Measurements from ENCODE around the gene HLA-DOA. TPM values are rescaled to one million over a fixed set of nuclear protein-coding genes. Genes with fewer than 3 reads are reported as not detected.

Gene HLA-DOA
- total RNA-seq, 1 donor from 2014 or later: 6.1 TPM

GRCh38 chr6:32972353-32973143 is 36.8 kb downstream of the HLA-DOA start:
- Mint-ChIP-seq H3K4me3 (peak overlapping the region; percentile 91), H3K27ac (peak overlapping the region; percentile 100), H3K4me1 (peaks cover 42% of the 10 kb centered on the region), H3K9me3 (no peaks in the 10 kb centered on the region), H3K36me3 (peaks cover 37% of the 10 kb centered on the region), H3K27me3 (ENCODE audit: low read depth) (no peaks in the 10 kb centered on the region)
- DNase-seq (ENCODE audit: low spot score in 2 of 2, unreplicated experiment in 2 of 2): no peak
- no peak for TF ChIP-seq CTCF (IDR thresholded peaks at IDR 0.05; ENCODE audit: unreplicated experiment)

- Mint-ChIP-seq H3K36me3 (peaks cover 30% of the 10 kb centered on the region), H3K4me3 (peak overlapping the region; percentile 91), H3K9me3 (no peaks in the 10 kb centered on the region), H3K27ac (peak overlapping the region; percentile 100), H3K4me1 (peaks cover 50% of the 10 kb centered on the region), H3K27me3 (ENCODE audit: low read depth) (no peaks in the 10 kb centered on the region)
- peak; percentile 99 to 100 for DNase-seq (ENCODE audit: low spot score in 2 of 2, unreplicated experiment in 2 of 2)
- no peak for TF ChIP-seq CTCF (IDR thresholded peaks at IDR 0.05; ENCODE audit: unreplicated experiment)
These were observed 37.6 kb downstream of the HLA-DOA start for GRCh38 chr6:32971581-32972352.

- Mint-ChIP-seq H3K27ac (peak overlapping the region; percentile 100), H3K4me1 (peaks cover 49% of the 10 kb centered on the region), H3K36me3 (peaks cover 25% of the 10 kb centered on the region), H3K4me3 (peak overlapping the region; percentile 91), H3K9me3 (no peaks in the 10 kb centered on the region), H3K27me3 (ENCODE audit: low read depth) (no peaks in the 10 kb centered on the region)
- no peak for DNase-seq (ENCODE audit: low spot score in 2 of 2, unreplicated experiment in 2 of 2)
- no peak for TF ChIP-seq CTCF (IDR thresholded peaks at IDR 0.05; ENCODE audit: unreplicated experiment)
These were observed 38.2 kb downstream of the HLA-DOA start for GRCh38 chr6:32971242-32971580.

- Mint-ChIP-seq H3K9me3 (no peaks in the 10 kb centered on the region), H3K4me1 (peaks cover 47% of the 10 kb centered on the region), H3K4me3 (peak overlapping the region; percentile 91), H3K27me3 (ENCODE audit: low read depth) (no peaks in the 10 kb centered on the region), H3K36me3 (peaks cover 19% of the 10 kb centered on the region), H3K27ac (peak overlapping the region; percentile 100)
- no peak for TF ChIP-seq CTCF (IDR thresholded peaks at IDR 0.05; ENCODE audit: unreplicated experiment)
- peak; percentile 52 to 76 for DNase-seq (ENCODE audit: low spot score in 2 of 2, unreplicated experiment in 2 of 2)
These were observed 38.8 kb downstream of the HLA-DOA start for GRCh38 chr6:32970413-32971241.

GRCh38 chr6:32969685-32970412 is 39.5 kb downstream of the HLA-DOA start:
- Mint-ChIP-seq H3K27me3 (ENCODE audit: low read depth) (no peaks in the 10 kb centered on the region), H3K36me3 (peaks cover 14% of the 10 kb centered on the region), H3K9me3 (no peaks in the 10 kb centered on the region), H3K4me1 (peaks cover 45% of the 10 kb centered on the region), H3K4me3 (peak overlapping the region; percentile 91), H3K27ac (peak overlapping the region; percentile 100)
- TF ChIP-seq CTCF (IDR thresholded peaks at IDR 0.05; ENCODE audit: unreplicated experiment): peak; percentile 23
- peak; percentile 41 to 75 for DNase-seq (ENCODE audit: low spot score in 2 of 2, unreplicated experiment in 2 of 2)

Data from mesothelial cell of epicardium (in vitro differentiated cells).